B cell (primary cell): Measurements from ENCODE around the gene HGS. TPM values are rescaled to one million over a fixed set of nuclear protein-coding genes. Genes with fewer than 3 reads are reported as not detected.

ENCODE experiments used
- ATAC-seq: fragments of 200-7000 bp; cut with Tn5 transposase; one replicate; pipeline ENCODE4 v1.10.0; 2021; ENCODE audit warnings: low read depth, mild to moderate bottlenecking, moderate number of reproducible peaks, moderate library complexity
- CTCF ChIA-PET: fragments of 350-600 bp; sonication (Branson Sonifier 250); formaldehyde crosslinking; loops from one replicate; lab custom pipeline; 2021; ENCODE audit warnings: antibody characterized with exemption, inconsistent platforms; lab: Charles Lee
- POLR2A ChIA-PET: fragments of 350-600 bp; sonication (Branson Sonifier 250); formaldehyde crosslinking; loops from one replicate; lab custom pipeline; 2021; ENCODE audit warnings: antibody characterized with exemption; lab: Charles Lee
- DNase-seq: peaks from one replicate; pipeline ENCODE4 v3.0.0; 2013
- H2AFZ ChIP-seq: 2 replicates; pipeline ENCODE4 v1.6.1; 2012; ENCODE audit warnings: mild to moderate bottlenecking, low read depth, low read length; ENCODE audit not compliant: insufficient read depth, poor library complexity, severe bottlenecking
- H3K27ac ChIP-seq, 2 donors: 1 replicate in 1 of 2; 2 replicates in 1 of 2; pipeline ENCODE4 v1.5.1; 2012 to 2013; ENCODE audit warnings: low read length in 2 of 2, mild to moderate bottlenecking in 2 of 2, moderate library complexity in 1 of 2
- H3K27me3 ChIP-seq, 4 experiments: fragments of 200-600 bp in 1 of 4; sonication (generic) in 1 of 4; replicated peaks in 1 of 4; 1 replicate in 2 of 4; 2 replicates in 2 of 4; pipeline versions ENCODE4 v1.6.1 to v1.7.0; 2013 to 2016; ENCODE audit warnings: low read length in 3 of 4, mild to moderate bottlenecking in 2 of 4, mixed read lengths in 1 of 4, moderate library complexity in 1 of 4; ENCODE audit not compliant: insufficient read depth in 4 of 4, control insufficient read depth in 3 of 4; ENCODE audit errors: control extremely low read depth in 1 of 4
- H3K36me3 ChIP-seq, 2 experiments: replicated peaks in 1 of 2; 1 replicate in 1 of 2; 2 replicates in 1 of 2; pipeline versions ENCODE4 v1.6.1 to v1.7.1; 2013; ENCODE audit warnings: low read length in 1 of 2; ENCODE audit not compliant: insufficient read depth in 2 of 2, control insufficient read depth in 1 of 2; ENCODE audit errors: control extremely low read depth in 1 of 2, extremely low read depth in 1 of 2
- H3K4me1 ChIP-seq, 2 donors: fragments of 200-600 bp in 1 of 2; sonication (generic) in 1 of 2; 1 replicate in 1 of 2; 2 replicates in 1 of 2; pipeline versions ENCODE4 v1.5.1 to v1.6.1; 2013 to 2017; ENCODE audit warnings: low read length in 2 of 2; ENCODE audit not compliant: control insufficient read depth in 2 of 2, insufficient read depth in 2 of 2
- H3K4me2 ChIP-seq: replicated peaks from 2 replicates; pipeline ENCODE3; 2012; ENCODE audit warnings: mild to moderate bottlenecking, low read depth, low read length; ENCODE audit not compliant: poor library complexity, severe bottlenecking
- H3K4me3 ChIP-seq, 5 experiments: fragments of 200-600 bp in 1 of 5; sonication (generic) in 1 of 5; 1 replicate in 3 of 5; 2 replicates in 2 of 5; pipeline versions ENCODE4 v1.5.1 to v1.7.0; 2011 to 2016; ENCODE audit warnings: low read length in 4 of 5, mild to moderate bottlenecking in 4 of 5, low read depth in 2 of 5, control low read depth in 1 of 5, moderate library complexity in 1 of 5; ENCODE audit not compliant: insufficient read depth in 1 of 5; ENCODE audit errors: control extremely low read depth in 1 of 5, extremely low read depth in 1 of 5
- H3K79me2 ChIP-seq: fragments of 200-600 bp; sonication (generic); one replicate; pipeline ENCODE4 v1.6.0; 2016; ENCODE audit warnings: low read length; ENCODE audit not compliant: control insufficient read depth, insufficient read depth
- H3K9ac ChIP-seq: fragments of 200-600 bp; sonication (generic); 2 replicates; pipeline ENCODE4 v1.6.1; 2017; ENCODE audit warnings: mild to moderate bottlenecking, low read length, moderate library complexity
- H3K9me3 ChIP-seq, 3 donors: one replicate each; pipeline versions ENCODE4 v1.6.1 to v1.7.1; 2013; ENCODE audit warnings: low read length in 2 of 3; ENCODE audit not compliant: control insufficient read depth in 2 of 3, insufficient read depth in 1 of 3; ENCODE audit errors: control extremely low read depth in 1 of 3
- H4K20me1 ChIP-seq: 2 replicates; pipeline ENCODE4 v1.6.0; 2012; ENCODE audit warnings: mild to moderate bottlenecking, low read length; ENCODE audit not compliant: insufficient read depth, control insufficient read depth, poor library complexity, severe bottlenecking
- H3K27ac Mint-ChIP-seq: one replicate; pipeline ENCODE4 v1.8.0; 2021; ENCODE audit warnings: mixed read lengths
- H3K27me3 Mint-ChIP-seq: one replicate; pipeline ENCODE4 v1.8.0; 2021; ENCODE audit warnings: mixed read lengths
- H3K4me1 Mint-ChIP-seq: one replicate; pipeline ENCODE4 v1.8.0; 2021; ENCODE audit warnings: mixed read lengths
- H3K4me3 Mint-ChIP-seq: one replicate; pipeline ENCODE4 v1.8.0; 2021; ENCODE audit warnings: mixed read lengths
- H3K9me3 Mint-ChIP-seq: one replicate; pipeline ENCODE4 v1.8.0; 2022; ENCODE audit warnings: mixed read lengths; ENCODE audit not compliant: insufficient read depth
- EZH2 ChIP-seq: IDR thresholded peaks from 2 replicates; pipeline ENCODE4 v1.6.1; 2012; ENCODE audit warnings: borderline replicate concordance, low read depth, mild to moderate bottlenecking, moderate library complexity, low read length; ENCODE audit not compliant: insufficient read depth, poor library complexity, severe bottlenecking
- WGBS: methylation state at CpG from one replicate; pipeline ENCODE4 v1.1.5; 2013; ENCODE audit warnings: missing lambda C conversion rate; ENCODE audit not compliant: insufficient coverage; 5-methylcytosine and 5-hydroxymethylcytosine counted together
- intact Hi-C: fragments of 100-400 bp; cut with micrococcal nuclease; formaldehyde crosslinking; loops from one replicate; pipeline ENCODE4 v1.10.0; 2022
- polyA plus RNA-seq: library from polyadenylated mRNA; depleted of rRNA; stranded (reverse); fragments of >200 nt; gene quantifications from 2 replicates; pipeline ENCODE4 v1.2.3, GENCODE V29; 2012
- total RNA-seq, 2 donors: library from RNA; stranded (reverse); fragments of 120-200 nt in 1 of 2; gene quantifications; 1 replicate in 1 of 2; 2 replicates in 1 of 2; pipeline versions ENCODE4 v1.2.3 to v1.2.4, GENCODE V29; 2013 to 2022
- TF ChIP-seq, protein P1 (sequence below): fragments of 200-600 bp; IDR thresholded peaks from one replicate; pipeline ENCODE4 v1.8.0; 2022; ENCODE audit warnings: antibody characterized with exemption, mild to moderate bottlenecking

Gene HGS
- total and polyA plus RNA-seq, 2 donors (not counting 1 experiment from before 2014, with no cell fraction given) = 184 to 220 TPM

DNA sequence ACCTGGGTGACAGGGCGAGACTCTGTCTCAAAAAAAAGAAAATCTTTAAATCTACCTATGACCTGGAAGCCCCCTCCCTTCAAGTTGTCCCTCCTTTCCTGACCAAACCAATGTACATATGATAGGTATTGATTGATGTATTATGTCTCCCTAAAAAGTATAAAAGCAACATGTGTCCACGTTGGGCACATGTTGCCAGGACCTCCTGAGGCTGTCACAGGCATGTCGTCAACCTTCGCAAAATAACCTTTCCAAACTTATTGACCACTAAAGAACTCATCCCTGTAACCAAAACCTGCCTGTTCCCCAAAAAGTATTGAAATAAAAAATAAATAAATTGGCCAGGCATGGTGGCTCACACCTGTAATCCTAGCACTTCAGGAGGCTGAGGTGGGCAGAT lies 21.8 kb upstream of the HGS start:
- Mint-ChIP-seq H3K4me1 (peaks cover 11% of the 10 kb centered on the region), H3K27ac (no peak overlapping the region), H3K9me3 (no peaks in the 10 kb centered on the region), H3K27me3 (no peaks in the 10 kb centered on the region), H3K4me3 (no peak overlapping the region)
- no peak for DNase-seq
- Histone ChIP-seq H3K27ac (no peak overlapping the region), H3K79me2 (peaks cover 24% of the 10 kb centered on the region), H3K27me3 (no peaks in the 10 kb centered on the region), H3K4me2 (no peak overlapping the region), H3K9me3 (no peaks in the 10 kb centered on the region), H3K4me1 (peaks cover 9 to 14% of the 10 kb centered on the region in 2 donors), H2AFZ (no peak overlapping the region), H3K4me3 (no peak overlapping the region), H3K9ac (no peak overlapping the region), H4K20me1 (no peaks in the 10 kb centered on the region), H3K36me3 (no peaks in the 10 kb centered on the region)
- no peak for ATAC-seq
- CTCF ChIA-PET = no interaction called here
- intact Hi-C loops = no loop called here
- POLR2A ChIA-PET = no interaction called here
- no peak for TF ChIP-seq EZH2
- TF ChIP-seq, protein P1, sequence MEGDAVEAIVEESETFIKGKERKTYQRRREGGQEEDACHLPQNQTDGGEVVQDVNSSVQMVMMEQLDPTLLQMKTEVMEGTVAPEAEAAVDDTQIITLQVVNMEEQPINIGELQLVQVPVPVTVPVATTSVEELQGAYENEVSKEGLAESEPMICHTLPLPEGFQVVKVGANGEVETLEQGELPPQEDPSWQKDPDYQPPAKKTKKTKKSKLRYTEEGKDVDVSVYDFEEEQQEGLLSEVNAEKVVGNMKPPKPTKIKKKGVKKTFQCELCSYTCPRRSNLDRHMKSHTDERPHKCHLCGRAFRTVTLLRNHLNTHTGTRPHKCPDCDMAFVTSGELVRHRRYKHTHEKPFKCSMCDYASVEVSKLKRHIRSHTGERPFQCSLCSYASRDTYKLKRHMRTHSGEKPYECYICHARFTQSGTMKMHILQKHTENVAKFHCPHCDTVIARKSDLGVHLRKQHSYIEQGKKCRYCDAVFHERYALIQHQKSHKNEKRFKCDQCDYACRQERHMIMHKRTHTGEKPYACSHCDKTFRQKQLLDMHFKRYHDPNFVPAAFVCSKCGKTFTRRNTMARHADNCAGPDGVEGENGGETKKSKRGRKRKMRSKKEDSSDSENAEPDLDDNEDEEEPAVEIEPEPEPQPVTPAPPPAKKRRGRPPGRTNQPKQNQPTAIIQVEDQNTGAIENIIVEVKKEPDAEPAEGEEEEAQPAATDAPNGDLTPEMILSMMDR = no peak
- no CpG with 5 or more reads among the region's 4 CpGs for WGBS

- ChIA-PET CTCF (no interaction called here), POLR2A (no interaction called here)
- Histone ChIP-seq H3K27ac (no peak overlapping the region), H3K4me1 (peaks cover 19 to 25% of the 10 kb centered on the region in 2 donors), H3K9me3 (no peaks in the 10 kb centered on the region), H3K27me3 (no peaks in the 10 kb centered on the region), H2AFZ (no peak overlapping the region), H3K9ac (no peak overlapping the region), H3K36me3 (peaks cover 0 to 7% of the 10 kb centered on the region in 2 experiments), H4K20me1 (no peaks in the 10 kb centered on the region), H3K4me3 (no peak overlapping the region), H3K4me2 (no peak overlapping the region), H3K79me2 (peaks cover 43% of the 10 kb centered on the region)
- TF ChIP-seq EZH2 = no peak
- TF ChIP-seq, protein P1 = no peak
- 87% methylated on average over 6 of the region's 7 CpGs for WGBS
- intact Hi-C loops = no loop called here
- peaks cover 23% of the 10 kb centered on the region for H3K4me1 Mint-ChIP-seq
- H3K27me3 Mint-ChIP-seq = no peaks in the 10 kb centered on the region
- DNase-seq (no peak), ATAC-seq (no peak)
- H3K9me3 Mint-ChIP-seq = no peaks in the 10 kb centered on the region
- no peak overlapping the region for H3K27ac Mint-ChIP-seq
- H3K4me3 Mint-ChIP-seq = no peak overlapping the region
These were observed 19.8 kb upstream of the HGS start for GRCh38 chr17:81664051-81664470.
